ENCODE measurements around the gene SPAG6.
"Not testable (repeated sequence)": the region's sequence is repeated elsewhere in the genome, so short reads cannot be mapped to it uniquely, and the experiment has no call there.

Gene SPAG6

GRCh38 chr10:22356324-22356873, 11.1 kb downstream of the SPAG6 start:
- TF ChIP-seq, protein P1, sequence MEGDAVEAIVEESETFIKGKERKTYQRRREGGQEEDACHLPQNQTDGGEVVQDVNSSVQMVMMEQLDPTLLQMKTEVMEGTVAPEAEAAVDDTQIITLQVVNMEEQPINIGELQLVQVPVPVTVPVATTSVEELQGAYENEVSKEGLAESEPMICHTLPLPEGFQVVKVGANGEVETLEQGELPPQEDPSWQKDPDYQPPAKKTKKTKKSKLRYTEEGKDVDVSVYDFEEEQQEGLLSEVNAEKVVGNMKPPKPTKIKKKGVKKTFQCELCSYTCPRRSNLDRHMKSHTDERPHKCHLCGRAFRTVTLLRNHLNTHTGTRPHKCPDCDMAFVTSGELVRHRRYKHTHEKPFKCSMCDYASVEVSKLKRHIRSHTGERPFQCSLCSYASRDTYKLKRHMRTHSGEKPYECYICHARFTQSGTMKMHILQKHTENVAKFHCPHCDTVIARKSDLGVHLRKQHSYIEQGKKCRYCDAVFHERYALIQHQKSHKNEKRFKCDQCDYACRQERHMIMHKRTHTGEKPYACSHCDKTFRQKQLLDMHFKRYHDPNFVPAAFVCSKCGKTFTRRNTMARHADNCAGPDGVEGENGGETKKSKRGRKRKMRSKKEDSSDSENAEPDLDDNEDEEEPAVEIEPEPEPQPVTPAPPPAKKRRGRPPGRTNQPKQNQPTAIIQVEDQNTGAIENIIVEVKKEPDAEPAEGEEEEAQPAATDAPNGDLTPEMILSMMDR (IDR thresholded peaks at IDR 0.05; ENCODE audit: borderline replicate concordance, insufficient read depth, low read depth, low read length) = no peak
- H3K4me3 ChIP-seq (ENCODE audit: low read depth, low read length) = no peak overlapping the region

DNA sequence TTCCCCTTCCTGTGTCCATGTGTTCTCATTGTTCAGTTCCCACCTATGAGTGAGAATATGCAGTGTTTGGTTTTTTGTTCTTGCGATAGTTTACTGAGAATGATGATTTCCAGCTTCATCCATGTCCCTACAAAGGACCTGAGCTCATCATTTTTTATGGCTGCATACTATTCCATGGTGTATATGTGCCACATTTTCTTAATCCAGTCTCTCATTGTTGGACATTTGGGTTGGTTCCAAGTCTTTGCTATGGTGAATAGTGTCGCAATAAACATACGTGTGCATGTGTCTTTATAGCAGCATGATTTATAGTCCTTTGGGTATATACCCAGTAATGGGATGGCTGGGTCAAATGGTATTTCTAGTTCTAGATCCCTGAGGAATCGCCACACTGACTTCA, 12.5 kb downstream of the SPAG6 start:
- not testable (repeated sequence) for H3K4me3 ChIP-seq (ENCODE audit: low read depth, low read length)

DNA sequence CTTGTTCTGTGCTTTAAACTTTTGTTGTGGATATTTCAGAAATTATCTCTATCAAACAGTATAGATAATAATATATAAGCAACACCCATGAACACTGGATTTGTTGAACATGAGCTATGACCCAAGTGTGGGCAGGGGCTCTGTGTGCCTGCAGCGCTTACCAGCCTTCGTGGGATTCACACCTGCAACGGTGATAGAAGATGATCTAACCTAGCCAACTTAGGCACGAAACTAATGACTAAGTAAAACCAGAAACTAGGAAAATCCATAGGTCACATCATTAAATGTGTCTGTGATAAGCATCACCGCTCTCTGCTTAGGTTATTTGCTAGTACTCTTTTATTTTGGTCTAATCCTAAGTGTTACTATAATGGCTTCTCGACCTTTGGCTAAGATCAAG, 18.0 kb downstream of the SPAG6 start:
- TF ChIP-seq, protein P1 (IDR thresholded peaks at IDR 0.05; ENCODE audit: borderline replicate concordance, insufficient read depth, low read depth, low read length) = no peak
- H3K4me3 ChIP-seq (ENCODE audit: low read depth, low read length) = no peak overlapping the region

GRCh38 chr10:22364407-22365140, 19.3 kb downstream of the SPAG6 start:
- TF ChIP-seq, protein P1 (IDR thresholded peaks at IDR 0.05; ENCODE audit: borderline replicate concordance, insufficient read depth, low read depth, low read length) = no peak
- H3K4me3 ChIP-seq (ENCODE audit: low read depth, low read length) = no peak overlapping the region

DNA sequence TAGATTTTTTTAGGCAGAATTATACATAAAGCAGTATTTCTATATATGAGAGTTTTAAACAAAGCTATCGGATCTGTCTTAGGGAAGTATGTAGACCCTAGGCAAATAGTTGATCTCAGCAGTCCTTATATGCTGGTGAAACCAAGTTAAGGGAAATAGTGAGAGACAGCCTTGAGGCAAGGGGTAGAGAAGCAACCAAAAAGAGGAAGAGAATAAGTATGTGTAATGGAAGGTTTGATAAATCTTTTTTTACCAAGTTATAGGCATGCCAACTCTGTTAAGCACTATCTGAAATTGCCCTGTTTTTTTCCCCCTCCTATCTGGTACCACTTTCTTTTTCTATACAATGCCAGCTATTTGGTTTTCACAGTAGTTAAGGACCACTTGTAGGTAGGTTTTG, 19.9 kb downstream of the SPAG6 start:
- TF ChIP-seq, protein P1 (IDR thresholded peaks at IDR 0.05; ENCODE audit: borderline replicate concordance, insufficient read depth, low read depth, low read length) = no peak
- no peak overlapping the region for H3K4me3 ChIP-seq (ENCODE audit: low read depth, low read length)

GRCh38 chr10:22365644-22366434, 20.5 kb downstream of the SPAG6 start:
- no peak overlapping the region for H3K4me3 ChIP-seq (ENCODE audit: low read depth, low read length)
- TF ChIP-seq, protein P1 (IDR thresholded peaks at IDR 0.05; ENCODE audit: borderline replicate concordance, insufficient read depth, low read depth, low read length) = no peak

DNA sequence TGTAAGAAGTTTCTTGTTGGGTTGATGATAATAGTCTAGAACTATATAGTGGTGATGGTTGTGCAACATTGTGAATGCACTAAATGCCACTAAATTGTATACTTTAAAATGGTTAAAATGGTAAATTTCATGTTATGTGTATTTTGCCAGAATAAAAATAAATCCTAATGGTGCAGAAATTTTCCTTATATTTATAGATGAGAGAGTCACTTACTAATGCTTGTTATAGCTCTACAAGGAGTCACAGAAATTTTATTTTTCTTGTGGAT, 21.1 kb downstream of the SPAG6 start:
- TF ChIP-seq, protein P1 (IDR thresholded peaks at IDR 0.05; ENCODE audit: borderline replicate concordance, insufficient read depth, low read depth, low read length) = no peak

More for the DNA sequence above, 21.1 kb downstream of the SPAG6 start:
- H3K4me3 ChIP-seq (ENCODE audit: low read depth, low read length) = no peak overlapping the region
